ENCODE results near the gene GULP1.
A peak's percentile ranks its signal among the peaks of the same experiment; 100 is the strongest.

Gene GULP1

DNA sequence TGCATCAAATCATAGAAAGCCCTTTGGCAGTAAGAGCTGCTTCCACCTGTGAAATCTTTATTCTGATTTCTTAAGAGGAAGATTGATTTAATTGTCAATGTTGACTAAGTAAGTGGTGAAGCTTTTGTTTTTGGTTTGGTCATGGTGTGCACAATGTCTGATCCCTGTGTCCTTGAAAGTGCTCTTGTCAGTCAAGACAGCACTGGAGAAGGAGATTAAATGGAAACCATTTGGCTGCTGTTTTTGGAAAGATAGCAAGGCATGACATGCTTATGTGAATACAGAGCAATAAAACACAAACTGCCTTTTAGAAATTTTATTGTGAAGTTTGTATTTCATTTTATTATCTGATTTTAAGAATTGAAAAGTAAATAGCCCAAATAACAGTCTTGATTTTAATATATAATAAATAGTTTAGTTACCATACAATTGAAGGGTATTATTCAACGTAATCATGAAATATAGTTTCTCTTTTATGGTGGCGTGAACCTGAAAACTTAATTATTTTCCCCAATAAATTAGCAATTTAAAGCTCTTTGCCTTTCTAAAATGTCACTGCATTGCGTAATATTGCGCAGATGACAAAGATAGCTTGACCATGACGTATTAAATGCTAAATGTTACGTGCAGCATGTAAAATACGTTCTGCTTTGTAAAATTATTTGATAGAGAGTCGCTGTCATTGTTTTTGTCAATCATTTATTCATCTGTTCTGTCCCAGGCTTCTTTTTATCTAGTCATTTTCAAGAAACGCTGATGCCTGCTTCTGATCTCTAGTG lies 69.0 kb downstream of the GULP1 start:
- no peak overlapping the region for H3K4me3 ChIP-seq (replicated peaks; ENCODE audit: low read depth, low read length)
- TF ChIP-seq, protein P1, sequence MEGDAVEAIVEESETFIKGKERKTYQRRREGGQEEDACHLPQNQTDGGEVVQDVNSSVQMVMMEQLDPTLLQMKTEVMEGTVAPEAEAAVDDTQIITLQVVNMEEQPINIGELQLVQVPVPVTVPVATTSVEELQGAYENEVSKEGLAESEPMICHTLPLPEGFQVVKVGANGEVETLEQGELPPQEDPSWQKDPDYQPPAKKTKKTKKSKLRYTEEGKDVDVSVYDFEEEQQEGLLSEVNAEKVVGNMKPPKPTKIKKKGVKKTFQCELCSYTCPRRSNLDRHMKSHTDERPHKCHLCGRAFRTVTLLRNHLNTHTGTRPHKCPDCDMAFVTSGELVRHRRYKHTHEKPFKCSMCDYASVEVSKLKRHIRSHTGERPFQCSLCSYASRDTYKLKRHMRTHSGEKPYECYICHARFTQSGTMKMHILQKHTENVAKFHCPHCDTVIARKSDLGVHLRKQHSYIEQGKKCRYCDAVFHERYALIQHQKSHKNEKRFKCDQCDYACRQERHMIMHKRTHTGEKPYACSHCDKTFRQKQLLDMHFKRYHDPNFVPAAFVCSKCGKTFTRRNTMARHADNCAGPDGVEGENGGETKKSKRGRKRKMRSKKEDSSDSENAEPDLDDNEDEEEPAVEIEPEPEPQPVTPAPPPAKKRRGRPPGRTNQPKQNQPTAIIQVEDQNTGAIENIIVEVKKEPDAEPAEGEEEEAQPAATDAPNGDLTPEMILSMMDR (IDR thresholded peaks at IDR 0.05; ENCODE audit: low read depth, low read length, missing control alignments) = no peak
- DNase-seq (ENCODE audit: extremely low read depth, low read depth) = no peak

DNA sequence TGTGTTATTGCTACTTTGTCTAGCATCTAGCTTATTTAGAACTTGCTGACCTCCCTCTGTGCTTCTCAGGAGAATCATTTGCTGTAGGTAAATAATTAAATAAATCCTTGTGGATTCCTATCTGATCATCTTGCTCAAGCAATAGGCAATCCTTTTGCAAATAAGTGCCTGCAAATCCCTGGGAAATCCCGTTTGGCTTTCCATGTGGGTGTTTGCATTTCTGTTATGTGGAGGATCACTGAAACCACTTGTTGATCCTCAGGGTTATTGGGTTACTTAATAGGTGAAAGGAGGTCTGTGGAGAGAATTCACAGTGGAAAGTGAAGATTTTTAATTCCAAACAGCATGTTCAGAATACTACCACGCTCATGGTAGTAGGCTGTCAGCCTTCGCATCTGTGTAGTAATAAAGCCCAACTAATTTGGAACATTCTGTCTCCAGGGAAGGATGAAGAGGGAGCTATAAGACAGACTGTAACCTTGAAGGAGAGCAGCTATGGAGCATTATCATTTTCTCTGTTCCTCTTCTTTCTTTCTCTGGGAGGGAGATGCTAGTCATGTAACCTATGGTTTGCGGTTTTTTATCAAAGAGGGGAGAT lies 72.5 kb downstream of the GULP1 start:
- H3K4me3 ChIP-seq (replicated peaks; ENCODE audit: low read depth, low read length) = no peak overlapping the region
- no peak for DNase-seq (ENCODE audit: extremely low read depth, low read depth)
- TF ChIP-seq, protein P1 (IDR thresholded peaks at IDR 0.05; ENCODE audit: low read depth, low read length, missing control alignments) = no peak

DNA sequence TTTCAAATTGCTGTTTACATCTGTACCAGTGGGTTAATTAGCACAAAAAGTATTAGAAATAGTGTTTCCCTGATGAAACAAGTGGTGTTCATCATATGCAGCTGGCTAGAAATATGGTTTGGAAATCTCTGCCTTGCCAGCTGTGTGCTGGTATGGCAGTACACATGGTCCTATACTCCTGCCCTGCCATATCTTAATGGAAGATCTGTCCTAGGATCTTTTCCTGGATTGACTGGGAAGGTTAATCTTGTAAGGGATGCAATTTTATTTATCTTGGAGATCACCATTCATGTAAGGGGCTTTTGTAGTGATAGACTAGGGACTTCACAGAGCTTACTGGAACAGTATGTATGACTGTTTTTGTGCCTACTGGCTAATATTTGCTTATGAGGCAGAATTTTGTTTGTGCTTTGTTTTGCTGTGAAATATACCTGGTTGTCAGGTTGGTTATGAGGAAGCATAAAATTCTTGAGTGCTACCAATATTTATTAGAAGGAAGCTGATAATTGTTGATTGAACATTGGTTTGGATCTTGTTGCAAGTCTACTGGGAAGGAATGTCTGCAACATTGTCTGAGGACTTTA lies 73.5 kb downstream of the GULP1 start:
- H3K4me3 ChIP-seq (replicated peaks; ENCODE audit: low read depth, low read length) = no peak overlapping the region
- TF ChIP-seq, protein P1 (IDR thresholded peaks at IDR 0.05; ENCODE audit: low read depth, low read length, missing control alignments) = no peak
- no peak for DNase-seq (ENCODE audit: extremely low read depth, low read depth)

DNA sequence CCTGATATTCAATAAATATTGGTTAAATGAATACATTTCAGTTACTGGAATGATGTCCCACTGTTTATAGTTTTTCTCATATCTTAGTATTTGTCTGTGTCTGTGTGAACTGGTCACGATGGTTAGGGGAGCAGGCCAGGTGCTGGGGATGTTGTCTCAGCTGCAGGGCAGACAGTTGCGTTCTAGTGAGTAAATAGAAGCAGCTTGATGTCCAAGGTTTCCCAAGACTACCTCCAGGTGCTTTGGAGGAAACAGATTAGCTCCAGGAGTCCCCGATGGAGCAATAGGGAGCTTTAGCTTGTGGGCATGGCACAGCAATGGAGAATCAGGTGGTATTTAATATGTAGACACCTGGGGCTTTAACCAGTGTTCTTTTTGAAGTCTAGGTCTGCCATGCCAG lies 75.5 kb downstream of the GULP1 start:
- H3K4me3 ChIP-seq (replicated peaks; ENCODE audit: low read depth, low read length) = no peak overlapping the region
- DNase-seq (ENCODE audit: extremely low read depth, low read depth) = no peak
- TF ChIP-seq, protein P1 (IDR thresholded peaks at IDR 0.05; ENCODE audit: low read depth, low read length, missing control alignments) = no peak

DNA sequence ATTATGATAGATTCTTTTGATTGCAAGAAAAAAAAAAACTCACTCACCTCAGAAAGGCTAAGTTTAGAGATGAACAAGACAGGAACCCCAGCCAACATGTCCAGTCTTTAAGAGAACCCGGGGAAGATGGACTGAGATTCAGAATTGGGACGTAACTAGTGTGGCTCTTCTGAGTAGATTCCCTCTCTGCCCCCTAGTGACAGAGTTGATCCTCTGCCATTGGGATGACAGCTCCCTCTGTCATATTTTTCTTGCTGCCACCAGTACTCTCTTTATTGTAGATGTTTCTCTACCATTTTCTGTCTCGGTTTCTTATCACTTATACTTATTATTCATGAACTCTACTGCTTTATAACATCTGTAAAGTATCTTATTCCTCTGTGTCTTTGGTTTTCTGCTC lies 77.7 kb downstream of the GULP1 start:
- H3K4me3 ChIP-seq (replicated peaks; ENCODE audit: low read depth, low read length) = no peak overlapping the region
- TF ChIP-seq, protein P1 (IDR thresholded peaks at IDR 0.05; ENCODE audit: low read depth, low read length, missing control alignments) = peak; percentile 69
- no peak for DNase-seq (ENCODE audit: extremely low read depth, low read depth)

DNA sequence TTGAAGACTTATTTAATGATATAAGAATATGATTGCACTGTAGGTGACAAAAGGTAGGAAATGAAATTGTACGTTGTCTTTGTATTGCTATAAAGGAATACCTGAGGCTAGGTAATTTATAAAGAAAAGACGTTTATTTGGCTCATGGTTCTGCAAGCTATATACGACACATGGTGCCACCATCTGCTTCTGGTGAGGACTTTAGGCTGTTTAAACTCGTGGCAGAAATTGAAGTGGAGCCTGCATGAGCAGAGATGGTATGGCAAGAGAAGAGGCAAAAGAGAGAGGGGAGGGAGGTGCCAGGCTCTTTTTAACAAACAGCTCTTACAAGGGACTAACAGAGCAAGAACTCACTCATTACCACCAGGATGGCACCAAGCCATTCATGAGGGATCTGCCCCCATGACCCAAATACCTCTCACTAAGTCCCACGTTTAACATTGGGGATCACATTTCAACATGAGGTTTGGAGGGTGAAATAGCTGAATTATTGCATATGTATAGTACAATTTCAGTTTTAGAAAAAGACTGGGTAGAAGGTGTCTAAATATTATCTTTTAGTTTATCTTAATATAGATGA lies 86.8 kb downstream of the GULP1 start:
- TF ChIP-seq, protein P1 (IDR thresholded peaks at IDR 0.05; ENCODE audit: low read depth, low read length, missing control alignments) = no peak
- no peak overlapping the region for H3K4me3 ChIP-seq (replicated peaks; ENCODE audit: low read depth, low read length)
- DNase-seq (ENCODE audit: extremely low read depth, low read depth) = no peak
